Ishikawa (cell line): ENCODE data around the gene ANKRD6.

Experiments
- CEBPB ChIP-seq: IDR thresholded peaks from 2 replicates; pipeline ENCODE4 v1.6.1; 2012
- CREB1 ChIP-seq: IDR thresholded peaks from 2 replicates; pipeline ENCODE4 v1.6.1; 2012; ENCODE audit warnings: low read depth
- EGR1 ChIP-seq: IDR thresholded peaks from 2 replicates; pipeline ENCODE4 v1.6.1; 2012
- EP300 ChIP-seq: IDR thresholded peaks from 2 replicates; pipeline ENCODE4 v1.6.1; 2012; ENCODE audit warnings: borderline replicate concordance
- FOXM1 ChIP-seq: IDR thresholded peaks from 2 replicates; pipeline ENCODE4 v1.6.1; 2012; ENCODE audit warnings: low read depth, borderline replicate concordance
- MAX ChIP-seq: IDR thresholded peaks from 2 replicates; pipeline ENCODE4 v1.6.1; 2012
- NFIC ChIP-seq: IDR thresholded peaks from 2 replicates; pipeline ENCODE4 v1.6.1; 2012
- RAD21 ChIP-seq: IDR thresholded peaks from 2 replicates; pipeline ENCODE4 v1.6.1; 2012; ENCODE audit warnings: low read depth
- REST ChIP-seq: IDR thresholded peaks from 2 replicates; pipeline ENCODE4 v1.6.1; 2012; ENCODE audit warnings: low read depth, mild to moderate bottlenecking
- TAF1 ChIP-seq: IDR thresholded peaks from 2 replicates; pipeline ENCODE4 v1.6.1; 2012; ENCODE audit warnings: low read depth, mild to moderate bottlenecking
- TCF12 ChIP-seq: IDR thresholded peaks from 2 replicates; pipeline ENCODE4 v1.6.1; 2012; ENCODE audit warnings: low read depth
- TEAD4 ChIP-seq: IDR thresholded peaks from 2 replicates; pipeline ENCODE4 v1.6.1; 2012
- USF1 ChIP-seq: IDR thresholded peaks from 2 replicates; pipeline ENCODE4 v1.6.1; 2012
- YY1 ChIP-seq: IDR thresholded peaks from 2 replicates; pipeline ENCODE4 v1.6.1; 2012; ENCODE audit warnings: low read depth
- ZBTB7A ChIP-seq: IDR thresholded peaks from 2 replicates; pipeline ENCODE4 v1.6.1; 2012; ENCODE audit warnings: low read depth

The ANKRD6 gene

GRCh38 chr6:89520736-89521135, 87.8 kb downstream of the ANKRD6 start:
- no peak for TF ChIP-seq ZBTB7A
- no peak for TF ChIP-seq EGR1
- no peak for TF ChIP-seq CEBPB
- no peak for TF ChIP-seq RAD21
- no peak for TF ChIP-seq TAF1
- TF ChIP-seq NFIC: no peak
- TF ChIP-seq REST: no peak
- no peak for TF ChIP-seq CREB1
- TF ChIP-seq TEAD4: no peak
- TF ChIP-seq MAX: no peak
- no peak for TF ChIP-seq TCF12
- TF ChIP-seq USF1: no peak
- TF ChIP-seq EP300: no peak
- TF ChIP-seq FOXM1: no peak
- TF ChIP-seq YY1: no peak

GRCh38 chr6:89522778-89523177, 89.8 kb downstream of the ANKRD6 start:
- TF ChIP-seq REST (no peak), TEAD4 (no peak), YY1 (no peak), MAX (no peak), CEBPB (no peak), EP300 (no peak), TAF1 (no peak), EGR1 (no peak), ZBTB7A (no peak), CREB1 (no peak), NFIC (no peak), FOXM1 (no peak)

GRCh38 chr6:89525786-89526562, 93.0 kb downstream of the ANKRD6 start:
- TF ChIP-seq ZBTB7A (no peak), CREB1 (no peak), YY1 (no peak)

GRCh38 chr6:89526563-89526869, 93.6 kb downstream of the ANKRD6 start:
- TF ChIP-seq REST: no peak
- TF ChIP-seq FOXM1: no peak
- TF ChIP-seq YY1: no peak
- TF ChIP-seq ZBTB7A: no peak
- no peak for TF ChIP-seq EP300
- no peak for TF ChIP-seq NFIC
- no peak for TF ChIP-seq USF1
- TF ChIP-seq TAF1: no peak
- no peak for TF ChIP-seq EGR1
- no peak for TF ChIP-seq MAX
- no peak for TF ChIP-seq TCF12
- no peak for TF ChIP-seq RAD21
- TF ChIP-seq CEBPB: no peak

GRCh38 chr6:89527634-89528033, 94.7 kb downstream of the ANKRD6 start:
- no peak for TF ChIP-seq CREB1
- TF ChIP-seq YY1: no peak
